Measurements from ENCODE around the gene EYS. TPM values are rescaled to one million over a fixed set of nuclear protein-coding genes. Genes with fewer than 3 reads are reported as not detected.

Gene EYS
- total RNA-seq, 1 experiment from 2014 or later = not detected

GRCh38 chr6:64912966-64913365 lies 794.1 kb downstream of the EYS start:
- H4K20me1 ChIP-seq (ENCODE audit: insufficient read depth) = no peaks in the 10 kb centered on the region
- RAD21 ChIA-PET (ENCODE audit: low non-redundant PET in 1 of 2, low total read pairs in 2 of 2, uncharacterized antibody in 2 of 2, unreplicated experiment in 2 of 2) = no interaction called here
- no peak overlapping the region for H3K27ac ChIP-seq (ENCODE audit: low read depth, low read length)
- intact Hi-C loops (cut with micrococcal nuclease) = no loop called here
- no peak overlapping the region for H3K4me2 ChIP-seq (ENCODE audit: low read length)
- no peaks in the 10 kb centered on the region for H3K9me2 ChIP-seq (ENCODE audit: insufficient read depth)
- H3K9me3 ChIP-seq (ENCODE audit: control insufficient read depth in 1 of 2, insufficient read depth in 1 of 2, low read depth in 1 of 2, low read length in 2 of 2) = peaks cover 2 to 4% of the 10 kb centered on the region in 2 experiments; a peak in 2 of 4 replicates
- H2AFZ ChIP-seq (ENCODE audit: low read depth, low read length, poor library complexity, severe bottlenecking) = no peak overlapping the region
- H3K9ac ChIP-seq (ENCODE audit: low read length) = no peak overlapping the region
- H3K27me3 ChIP-seq (ENCODE audit: insufficient read depth, low read length) = no peaks in the 10 kb centered on the region
- TF ChIP-seq ZBTB33 (IDR thresholded peaks at IDR 0.05; ENCODE audit: extremely low read depth, insufficient replicate concordance, low read length) = no peak
- no peak for TF ChIP-seq ZNF274 (IDR thresholded peaks at IDR 0.05; ENCODE audit: low read depth, low read length)
- TF ChIP-seq POLR2A (IDR thresholded peaks at IDR 0.05; ENCODE audit: borderline replicate concordance, extremely low read depth, insufficient read depth, insufficient read length) = no peak
- TF ChIP-seq MAX (IDR thresholded peaks at IDR 0.05) = no peak
- no peak for TF ChIP-seq ELF1 (IDR thresholded peaks at IDR 0.05; ENCODE audit: borderline replicate concordance, low read depth)
- TF ChIP-seq YY1 (IDR thresholded peaks at IDR 0.05; ENCODE audit: extremely low read depth, insufficient replicate concordance, low read depth, low read length) = no peak
- no peak for TF ChIP-seq SIN3A (IDR thresholded peaks at IDR 0.05; ENCODE audit: low read depth)
- TF ChIP-seq FOSL1 (IDR thresholded peaks at IDR 0.05; ENCODE audit: low read depth) = no peak
- TF ChIP-seq TCF7L2 (IDR thresholded peaks at IDR 0.05; ENCODE audit: borderline replicate concordance, extremely low read depth, insufficient read depth, insufficient read length) = no peak
- DNase-seq (ENCODE audit: low read depth, low spot score) (no peak), ATAC-seq (no peak)
- CTCF ChIA-PET = no interaction called here
- BruUV-seq (replicated peaks) = no TSS peak
- POLR2A ChIA-PET = no interaction called here
- H3K36me3 ChIP-seq (ENCODE audit: control insufficient read depth in 1 of 2, insufficient read depth in 2 of 2, low read length in 2 of 2) = no peaks in the 10 kb centered on the region; a peak in 1 of 4 replicates
- H3K79me2 ChIP-seq (ENCODE audit: insufficient read depth, low read length) = no peaks in the 10 kb centered on the region
- H3K4me1 ChIP-seq (ENCODE audit: control insufficient read depth in 1 of 2, insufficient read depth in 2 of 2, low read length in 2 of 2) = no peaks in the 10 kb centered on the region
- H3K4me3 ChIP-seq (replicated peaks in 1 of 2; ENCODE audit: low read depth in 1 of 2, low read length in 2 of 2) = no peak overlapping the region
